Caki2 (cell line): ENCODE measurements around the gene ANO9. TPM values are rescaled to one million over a fixed set of nuclear protein-coding genes. Genes with fewer than 3 reads are reported as not detected.

Experiments used
- DNase-seq: peaks from one replicate; pipeline ENCODE4 v3.0.0-alpha.2; 2015; ENCODE audit warnings: low read depth
- in situ Hi-C: cut with HindIII; loops from 2 replicates; pipeline ENCODE4 v1.10.0; 2016; ENCODE audit warnings: low sequenced_read_pairs, low pct_unique_long_range_greater_than_20kb, mixed read lengths
- total RNA-seq: library from RNA; depleted of rRNA; stranded (reverse); fragments of >200 nt; shearing (Covaris generic); gene quantifications from 2 replicates; pipeline ENCODE4 v1.2.3, GENCODE V29; 2014; ENCODE audit warnings: low replicate concordance; rRNA removed

ANO9 gene
- total RNA-seq = not detected in 2 replicates

- no peak for DNase-seq
- in situ Hi-C loops = no loop called here
Observed at GRCh38 chr11:441418-442274, at the start of gene ANO9. TSS of gene ANO9 (minus strand) at chr11:442011. CDS start at chr11:441926, 85 bp downstream.

GRCh38 chr11:491358-491757 lies 49.5 kb upstream of the ANO9 start:
- no peak for DNase-seq

GRCh38 chr11:490930-491260 lies 49.1 kb upstream of the ANO9 start:
- DNase-seq = no peak
- in situ Hi-C loops = no loop called here

More at GRCh38 chr11:491358-491757, 49.5 kb upstream of the ANO9 start:
- in situ Hi-C loops = no loop called here

- in situ Hi-C loops = no loop called here
Observed at GRCh38 chr11:490186-490929, 48.5 kb upstream of the ANO9 start.

GRCh38 chr11:489610-490185 lies 47.9 kb upstream of the ANO9 start:
- in situ Hi-C loops = no loop called here

More at GRCh38 chr11:490186-490929, 48.5 kb upstream of the ANO9 start:
- no peak for DNase-seq

GRCh38 chr11:488992-489391 lies 47.2 kb upstream of the ANO9 start:
- no peak for DNase-seq
- in situ Hi-C loops = no loop called here

More at GRCh38 chr11:489610-490185, 47.9 kb upstream of the ANO9 start:
- no peak for DNase-seq

- in situ Hi-C loops = no loop called here
- DNase-seq = no peak
Observed at GRCh38 chr11:488579-488978, 46.8 kb upstream of the ANO9 start.

- no peak for DNase-seq
- in situ Hi-C loops = no loop called here
Observed at GRCh38 chr11:488062-488461, 46.3 kb upstream of the ANO9 start.

- in situ Hi-C loops = no loop called here
Observed at GRCh38 chr11:487571-488021, 45.8 kb upstream of the ANO9 start.

GRCh38 chr11:486189-486588 lies 44.4 kb upstream of the ANO9 start:
- no peak for DNase-seq
- in situ Hi-C loops = no loop called here

More at GRCh38 chr11:487571-488021, 45.8 kb upstream of the ANO9 start:
- no peak for DNase-seq

GRCh38 chr11:484616-485015 lies 42.8 kb upstream of the ANO9 start:
- DNase-seq = no peak
- in situ Hi-C loops = no loop called here

GRCh38 chr11:479311-479710 lies 37.5 kb upstream of the ANO9 start:
- in situ Hi-C loops = no loop called here
- DNase-seq = no peak

GRCh38 chr11:477052-477715 lies 35.4 kb upstream of the ANO9 start:
- in situ Hi-C loops = no loop called here
- no peak for DNase-seq

- in situ Hi-C loops = no loop called here
- DNase-seq = no peak
Observed at GRCh38 chr11:476416-476815, 34.6 kb upstream of the ANO9 start.

- DNase-seq = no peak
Observed at GRCh38 chr11:475941-476340, 34.1 kb upstream of the ANO9 start.

GRCh38 chr11:474914-475506 lies 33.2 kb upstream of the ANO9 start:
- DNase-seq = no peak
- in situ Hi-C loops = no loop called here

More at GRCh38 chr11:475941-476340, 34.1 kb upstream of the ANO9 start:
- in situ Hi-C loops = no loop called here

- no peak for DNase-seq
Observed at GRCh38 chr11:473962-474785, 32.4 kb upstream of the ANO9 start.

More at GRCh38 chr11:473962-474785, 32.4 kb upstream of the ANO9 start:
- in situ Hi-C loops = no loop called here
